ENCODE results near the gene PTPRM. TPM values are rescaled to one million over a fixed set of nuclear protein-coding genes. Genes with fewer than 3 reads are reported as not detected.

The PTPRM gene
- total and polyA plus RNA-seq, 2 experiments from 2014 or later: 1.6 to 5.3 TPM

DNA sequence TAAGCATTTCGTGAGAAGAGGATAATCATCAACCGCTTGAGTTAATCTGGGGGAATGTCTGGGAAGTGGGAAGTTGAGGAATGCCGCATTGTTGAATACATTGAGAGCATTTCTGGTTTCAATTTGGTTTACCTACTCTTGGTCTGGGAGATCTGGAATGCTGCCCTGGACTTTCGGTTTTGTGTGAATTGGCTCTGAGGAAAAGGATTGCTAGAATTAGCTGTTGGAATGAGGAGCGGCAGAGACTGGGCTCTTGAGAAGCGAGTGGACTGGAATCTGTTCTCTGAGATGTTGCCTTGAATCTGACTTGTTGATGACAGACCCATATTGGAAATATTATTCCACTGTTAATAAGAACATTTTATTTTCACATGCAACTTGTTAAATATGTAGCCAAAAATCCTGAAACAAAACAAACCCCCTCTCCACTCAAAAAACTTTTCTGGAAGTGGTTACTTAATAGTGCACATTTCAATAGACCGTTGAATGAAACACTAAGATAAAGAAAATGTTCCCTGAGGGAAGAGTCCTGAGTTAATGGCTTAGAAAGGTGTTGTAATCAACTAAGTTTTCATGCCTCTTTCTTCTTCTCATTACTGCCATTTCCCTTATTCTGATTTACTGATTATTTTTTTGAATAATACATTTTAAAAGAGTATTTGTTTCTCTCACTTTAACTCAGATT lies 50.8 kb downstream of the PTPRM start (continued):
- TF ChIP-seq, protein P1, sequence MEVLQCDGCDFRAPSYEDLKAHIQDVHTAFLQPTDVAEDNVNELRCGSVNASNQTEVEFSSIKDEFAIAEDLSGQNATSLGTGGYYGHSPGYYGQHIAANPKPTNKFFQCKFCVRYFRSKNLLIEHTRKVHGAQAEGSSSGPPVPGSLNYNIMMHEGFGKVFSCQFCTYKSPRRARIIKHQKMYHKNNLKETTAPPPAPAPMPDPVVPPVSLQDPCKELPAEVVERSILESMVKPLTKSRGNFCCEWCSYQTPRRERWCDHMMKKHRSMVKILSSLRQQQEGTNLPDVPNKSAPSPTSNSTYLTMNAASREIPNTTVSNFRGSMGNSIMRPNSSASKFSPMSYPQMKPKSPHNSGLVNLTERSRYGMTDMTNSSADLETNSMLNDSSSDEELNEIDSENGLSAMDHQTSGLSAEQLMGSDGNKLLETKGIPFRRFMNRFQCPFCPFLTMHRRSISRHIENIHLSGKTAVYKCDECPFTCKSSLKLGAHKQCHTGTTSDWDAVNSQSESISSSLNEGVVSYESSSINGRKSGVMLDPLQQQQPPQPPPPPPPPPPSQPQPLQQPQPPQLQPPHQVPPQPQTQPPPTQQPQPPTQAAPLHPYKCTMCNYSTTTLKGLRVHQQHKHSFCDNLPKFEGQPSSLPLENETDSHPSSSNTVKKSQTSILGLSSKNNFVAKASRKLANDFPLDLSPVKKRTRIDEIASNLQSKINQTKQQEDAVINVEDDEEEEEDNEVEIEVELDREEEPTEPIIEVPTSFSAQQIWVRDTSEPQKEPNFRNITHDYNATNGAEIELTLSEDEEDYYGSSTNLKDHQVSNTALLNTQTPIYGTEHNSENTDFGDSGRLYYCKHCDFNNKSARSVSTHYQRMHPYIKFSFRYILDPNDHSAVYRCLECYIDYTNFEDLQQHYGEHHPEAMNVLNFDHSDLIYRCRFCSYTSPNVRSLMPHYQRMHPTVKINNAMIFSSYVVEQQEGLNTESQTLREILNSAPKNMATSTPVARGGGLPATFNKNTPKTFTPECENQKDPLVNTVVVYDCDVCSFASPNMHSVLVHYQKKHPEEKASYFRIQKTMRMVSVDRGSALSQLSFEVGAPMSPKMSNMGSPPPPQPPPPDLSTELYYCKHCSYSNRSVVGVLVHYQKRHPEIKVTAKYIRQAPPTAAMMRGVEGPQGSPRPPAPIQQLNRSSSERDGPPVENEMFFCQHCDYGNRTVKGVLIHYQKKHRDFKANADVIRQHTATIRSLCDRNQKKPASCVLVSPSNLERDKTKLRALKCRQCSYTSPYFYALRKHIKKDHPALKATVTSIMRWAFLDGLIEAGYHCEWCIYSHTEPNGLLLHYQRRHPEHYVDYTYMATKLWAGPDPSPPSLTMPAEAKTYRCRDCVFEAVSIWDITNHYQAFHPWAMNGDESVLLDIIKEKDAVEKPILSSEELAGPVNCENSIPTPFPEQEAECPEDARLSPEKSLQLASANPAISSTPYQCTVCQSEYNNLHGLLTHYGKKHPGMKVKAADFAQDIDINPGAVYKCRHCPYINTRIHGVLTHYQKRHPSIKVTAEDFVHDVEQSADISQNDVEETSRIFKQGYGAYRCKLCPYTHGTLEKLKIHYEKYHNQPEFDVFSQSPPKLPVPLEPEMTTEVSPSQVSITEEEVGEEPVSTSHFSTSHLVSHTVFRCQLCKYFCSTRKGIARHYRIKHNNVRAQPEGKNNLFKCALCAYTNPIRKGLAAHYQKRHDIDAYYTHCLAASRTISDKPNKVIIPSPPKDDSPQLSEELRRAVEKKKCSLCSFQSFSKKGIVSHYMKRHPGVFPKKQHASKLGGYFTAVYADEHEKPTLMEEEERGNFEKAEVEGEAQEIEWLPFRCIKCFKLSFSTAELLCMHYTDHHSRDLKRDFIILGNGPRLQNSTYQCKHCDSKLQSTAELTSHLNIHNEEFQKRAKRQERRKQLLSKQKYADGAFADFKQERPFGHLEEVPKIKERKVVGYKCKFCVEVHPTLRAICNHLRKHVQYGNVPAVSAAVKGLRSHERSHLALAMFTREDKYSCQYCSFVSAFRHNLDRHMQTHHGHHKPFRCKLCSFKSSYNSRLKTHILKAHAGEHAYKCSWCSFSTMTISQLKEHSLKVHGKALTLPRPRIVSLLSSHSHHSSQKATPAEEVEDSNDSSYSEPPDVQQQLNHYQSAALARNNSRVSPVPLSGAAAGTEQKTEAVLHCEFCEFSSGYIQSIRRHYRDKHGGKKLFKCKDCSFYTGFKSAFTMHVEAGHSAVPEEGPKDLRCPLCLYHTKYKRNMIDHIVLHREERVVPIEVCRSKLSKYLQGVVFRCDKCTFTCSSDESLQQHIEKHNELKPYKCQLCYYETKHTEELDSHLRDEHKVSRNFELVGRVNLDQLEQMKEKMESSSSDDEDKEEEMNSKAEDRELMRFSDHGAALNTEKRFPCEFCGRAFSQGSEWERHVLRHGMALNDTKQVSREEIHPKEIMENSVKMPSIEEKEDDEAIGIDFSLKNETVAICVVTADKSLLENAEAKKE (CRISPR knock-in tag; IDR thresholded peaks at IDR 0.05): no peak
- TF ChIP-seq, protein P2, sequence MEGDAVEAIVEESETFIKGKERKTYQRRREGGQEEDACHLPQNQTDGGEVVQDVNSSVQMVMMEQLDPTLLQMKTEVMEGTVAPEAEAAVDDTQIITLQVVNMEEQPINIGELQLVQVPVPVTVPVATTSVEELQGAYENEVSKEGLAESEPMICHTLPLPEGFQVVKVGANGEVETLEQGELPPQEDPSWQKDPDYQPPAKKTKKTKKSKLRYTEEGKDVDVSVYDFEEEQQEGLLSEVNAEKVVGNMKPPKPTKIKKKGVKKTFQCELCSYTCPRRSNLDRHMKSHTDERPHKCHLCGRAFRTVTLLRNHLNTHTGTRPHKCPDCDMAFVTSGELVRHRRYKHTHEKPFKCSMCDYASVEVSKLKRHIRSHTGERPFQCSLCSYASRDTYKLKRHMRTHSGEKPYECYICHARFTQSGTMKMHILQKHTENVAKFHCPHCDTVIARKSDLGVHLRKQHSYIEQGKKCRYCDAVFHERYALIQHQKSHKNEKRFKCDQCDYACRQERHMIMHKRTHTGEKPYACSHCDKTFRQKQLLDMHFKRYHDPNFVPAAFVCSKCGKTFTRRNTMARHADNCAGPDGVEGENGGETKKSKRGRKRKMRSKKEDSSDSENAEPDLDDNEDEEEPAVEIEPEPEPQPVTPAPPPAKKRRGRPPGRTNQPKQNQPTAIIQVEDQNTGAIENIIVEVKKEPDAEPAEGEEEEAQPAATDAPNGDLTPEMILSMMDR (conservative IDR thresholded peaks at IDR 0.05; ENCODE audit: low read depth in 2 of 2): no peak
- TF ChIP-seq ZNF114 (CRISPR knock-in tag; IDR thresholded peaks at IDR 0.05) (no peak), STAT1 (IDR thresholded peaks at IDR 0.05; ENCODE audit: unreplicated experiment) (no peak), EZH2 (IDR thresholded peaks at IDR 0.05; ENCODE audit: low read depth, unreplicated experiment) (no peak), POLR2AphosphoS5 (IDR thresholded peaks at IDR 0.05; ENCODE audit: low read depth) (no peak), CREB1 (CRISPR knock-in tag; IDR thresholded peaks at IDR 0.05; ENCODE audit: low read depth) (no peak)
- TF ChIP-seq, protein P3, sequence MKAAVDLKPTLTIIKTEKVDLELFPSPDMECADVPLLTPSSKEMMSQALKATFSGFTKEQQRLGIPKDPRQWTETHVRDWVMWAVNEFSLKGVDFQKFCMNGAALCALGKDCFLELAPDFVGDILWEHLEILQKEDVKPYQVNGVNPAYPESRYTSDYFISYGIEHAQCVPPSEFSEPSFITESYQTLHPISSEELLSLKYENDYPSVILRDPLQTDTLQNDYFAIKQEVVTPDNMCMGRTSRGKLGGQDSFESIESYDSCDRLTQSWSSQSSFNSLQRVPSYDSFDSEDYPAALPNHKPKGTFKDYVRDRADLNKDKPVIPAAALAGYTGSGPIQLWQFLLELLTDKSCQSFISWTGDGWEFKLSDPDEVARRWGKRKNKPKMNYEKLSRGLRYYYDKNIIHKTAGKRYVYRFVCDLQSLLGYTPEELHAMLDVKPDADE (IDR thresholded peaks at IDR 0.05): no peak
